OCI-LY3 (cell line): ENCODE data around the gene GLB1L3.

Experiments used
- H2AFZ ChIP-seq: fragments of 200-600, 300-600 bp; shearing (Covaris generic); 2 replicates; pipeline ENCODE4 v1.6.0; 2014; ENCODE audit warnings: antibody characterized with exemption, low read depth, low read length
- H3K27ac ChIP-seq: fragments of 200-600, 300-600 bp; sonication (generic); 2 replicates; pipeline ENCODE4 v1.5.1; 2014; ENCODE audit warnings: mild to moderate bottlenecking, low read length, moderate library complexity, mixed read lengths
- H3K27me3 ChIP-seq: fragments of 200-600, 300-600 bp; sonication (generic); 2 replicates; pipeline ENCODE4 v1.6.1; 2014; ENCODE audit warnings: low read depth, low read length, mixed read lengths
- H3K36me3 ChIP-seq: fragments of 200-600, 300-600 bp; sonication (generic); replicated peaks from 2 replicates; pipeline ENCODE3; 2014; ENCODE audit warnings: low read depth, low read length, mixed read lengths
- H3K4me1 ChIP-seq: fragments of 300-600, 200-600 bp; sonication (generic); 2 replicates; pipeline ENCODE4 v1.6.1; 2014; ENCODE audit warnings: low read length, mixed read lengths
- H3K4me2 ChIP-seq: fragments of 200-600, 300-600 bp; sonication (generic); 2 replicates; pipeline ENCODE4 v1.6.1; 2014; ENCODE audit warnings: low read length, mixed read lengths
- H3K4me3 ChIP-seq: fragments of 300-600, 200-600 bp; sonication (generic); 2 replicates; pipeline ENCODE4 v1.5.1; 2014; ENCODE audit warnings: antibody characterized with exemption, mild to moderate bottlenecking, low read length, moderate library complexity
- H3K79me2 ChIP-seq: fragments of 300-600, 200-600 bp; shearing (Covaris generic); 2 replicates; pipeline ENCODE4 v1.6.1; 2014; ENCODE audit warnings: mild to moderate bottlenecking, low read length, mixed read lengths
- H3K9ac ChIP-seq: fragments of 300-600, 200-600 bp; shearing (Covaris generic); 2 replicates; pipeline ENCODE4 v1.6.0; 2014; ENCODE audit warnings: mild to moderate bottlenecking, low read length, moderate library complexity
- H3K9me3 ChIP-seq: fragments of 200-600, 300-600 bp; shearing (Covaris generic); 2 replicates; pipeline ENCODE4 v1.6.1; 2014; ENCODE audit warnings: low read length, mixed read lengths; ENCODE audit not compliant: insufficient read depth
- H4K20me1 ChIP-seq: fragments of 200-600, 300-600 bp; sonication (generic); 2 replicates; pipeline ENCODE4 v1.6.1; 2016; ENCODE audit warnings: low read length, mixed read lengths; ENCODE audit not compliant: insufficient read depth
- CTCF ChIP-seq: fragments of 200-600, 300-600 bp; sonication (generic); IDR thresholded peaks from 2 replicates; pipeline ENCODE4 v1.5.1; 2014; ENCODE audit warnings: antibody characterized with exemption, low read length, low read depth
- EZH2phosphoT487 ChIP-seq: fragments of 200-600 bp; shearing (Covaris generic); IDR thresholded peaks from 2 replicates; pipeline ENCODE4 v1.6.1; 2018; ENCODE audit warnings: antibody characterized with exemption, mixed run types, low read depth

GLB1L3 gene

DNA sequence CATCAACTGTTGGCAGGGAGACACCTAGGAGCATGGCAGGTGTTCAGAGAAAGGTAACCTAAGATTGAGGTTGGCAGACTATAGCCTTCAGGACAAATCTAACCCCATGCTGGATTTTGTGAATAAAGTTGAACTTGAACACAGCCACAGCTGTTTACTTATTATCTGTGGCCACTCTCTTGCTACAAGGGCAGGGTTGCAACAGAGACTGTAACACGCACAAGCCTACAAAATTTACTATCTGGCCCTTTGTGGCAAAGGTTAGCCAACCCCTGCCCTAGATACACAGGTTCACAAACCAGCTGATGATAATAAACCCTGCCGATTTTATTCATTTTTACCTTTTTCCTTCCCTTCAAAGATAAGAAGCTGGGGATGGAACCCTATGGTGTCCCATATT lies 25.5 kb upstream of the GLB1L3 start:
- H3K27me3 ChIP-seq, result no peaks in the 10 kb centered on the region
- peaks cover 30% of the 10 kb centered on the region for H3K36me3 ChIP-seq
- peaks cover 14% of the 10 kb centered on the region for H3K79me2 ChIP-seq
- H3K4me3 ChIP-seq, result no peak overlapping the region
- H3K9me3 ChIP-seq, result no peaks in the 10 kb centered on the region
- no peak overlapping the region for H3K4me2 ChIP-seq
- H4K20me1 ChIP-seq, result no peaks in the 10 kb centered on the region
- H3K9ac ChIP-seq, result no peak overlapping the region
- H3K4me1 ChIP-seq, result peaks cover 10% of the 10 kb centered on the region
- no peak overlapping the region for H3K27ac ChIP-seq
- H2AFZ ChIP-seq, result no peak overlapping the region
- TF ChIP-seq CTCF (no peak), EZH2phosphoT487 (no peak)

DNA sequence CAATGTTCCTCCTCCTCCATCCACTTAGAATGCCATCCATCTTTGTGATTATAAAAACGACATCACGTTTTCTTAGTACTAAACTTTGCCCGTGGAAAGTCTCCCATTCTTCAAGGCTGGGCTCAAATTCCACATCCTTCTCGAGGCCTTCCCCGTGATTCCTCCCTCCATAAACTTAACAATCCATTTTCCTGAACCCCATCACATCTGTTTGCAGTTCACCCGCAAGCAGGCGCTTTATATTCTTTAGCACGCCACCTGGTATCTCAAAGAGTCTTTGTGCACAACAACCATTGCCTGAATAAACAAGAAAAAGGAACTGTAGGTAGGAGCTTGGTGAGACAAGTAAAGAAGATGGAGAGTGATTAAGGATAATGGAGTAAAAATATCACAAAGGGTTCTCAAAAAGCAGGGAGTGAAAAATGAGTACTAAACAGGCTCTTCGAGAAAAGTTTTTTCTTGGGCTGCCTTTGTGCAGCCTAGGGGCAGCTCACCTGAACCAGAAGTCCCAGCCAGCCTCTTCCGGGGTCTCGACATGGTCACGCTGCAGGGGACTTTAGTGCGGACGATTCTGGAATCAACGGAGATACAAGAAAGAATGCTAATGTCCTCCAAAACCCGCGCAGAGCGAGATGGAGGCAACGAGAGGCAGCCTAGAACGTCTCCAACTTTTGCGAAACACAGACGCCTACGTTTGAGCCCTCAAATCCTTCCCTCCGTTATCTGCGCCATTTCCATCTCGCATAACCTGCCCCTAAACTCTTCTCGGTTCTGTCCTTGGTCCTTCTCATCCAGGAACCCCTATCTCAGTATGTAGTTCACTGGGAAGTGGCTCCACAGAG lies 23.6 kb upstream of the GLB1L3 start:
- Histone ChIP-seq H3K27ac (no peak overlapping the region; the same call in 1 of the 2 replicates), H3K4me1 (peaks cover 10% of the 10 kb centered on the region), H4K20me1 (no peaks in the 10 kb centered on the region), H3K4me2 (peak overlapping the region; percentile 92), H3K9me3 (no peaks in the 10 kb centered on the region), H3K79me2 (peaks cover 14% of the 10 kb centered on the region), H2AFZ (peak overlapping the region; percentile 94), H3K9ac (peak overlapping the region; percentile 76), H3K4me3 (peak overlapping the region; percentile 91), H3K27me3 (no peaks in the 10 kb centered on the region), H3K36me3 (peaks cover 25% of the 10 kb centered on the region)
- TF ChIP-seq CTCF (no peak), EZH2phosphoT487 (no peak)

- H4K20me1 ChIP-seq, result no peaks in the 10 kb centered on the region
- H3K9ac ChIP-seq, result peak within 1 kb of the TSS; percentile 84
- no peak within 1 kb of the TSS; the same call in 1 of the 2 replicates for H3K27ac ChIP-seq
These were observed 22.8 kb upstream of the GLB1L3 start, which contains the start of the genes ACAD8 and THYN1 for GRCh38 chr11:134253188-134253993. TSS of gene ACAD8 (plus strand) at chr11:134253568. CDS start at chr11:134253601, 33 bp downstream. TSS of gene THYN1 (minus strand) at chr11:134253352. CDS start at chr11:134252882, 470 bp downstream.

More at GRCh38 chr11:134253188-134253993, 22.8 kb upstream of the GLB1L3 start, which contains the start of the genes ACAD8 and THYN1:
- Histone ChIP-seq H2AFZ (peak within 1 kb of the TSS; percentile 94), H3K9me3 (no peaks in the 10 kb centered on the region), H3K4me2 (peak within 1 kb of the TSS; percentile 92), H3K4me3 (peak within 1 kb of the TSS; percentile 91), H3K79me2 (peaks cover 14% of the 10 kb centered on the region), H3K36me3 (peaks cover 19% of the 10 kb centered on the region), H3K27me3 (no peaks in the 10 kb centered on the region), H3K4me1 (peaks cover 10% of the 10 kb centered on the region)
- TF ChIP-seq CTCF (no peak), EZH2phosphoT487 (no peak)
